ENCODE measurements around the gene BTC. TPM values are rescaled to one million over a fixed set of nuclear protein-coding genes. Genes with fewer than 3 reads are reported as not detected.
"Not testable (repeated sequence)": the region's sequence is repeated elsewhere in the genome, so short reads cannot be mapped to it uniquely, and the experiment has no call there.

The BTC gene
- total and polyA plus RNA-seq, 8 donors: 4.4 to 7.5 (median 5.9) TPM

- Histone ChIP-seq H3K36me3 (no peaks in the 10 kb centered on the region), H3K4me1 (no peaks in the 10 kb centered on the region), H3K4me3 (no peak overlapping the region), H3K27me3 (no peaks in the 10 kb centered on the region), H3K9me3 (peaks cover 0 to 6% of the 10 kb centered on the region in 2 donors), H3K27ac (no peak overlapping the region)
- ATAC-seq (no peak), DNase-seq (no peak)
- intact Hi-C loops (cut with DNase I): no loop called here
- TF ChIP-seq CTCF (IDR thresholded peaks at IDR 0.05): no peak
Measured at GRCh38 chr4:74714611-74715130, 79.7 kb downstream of the BTC start.

- H3K9me3 ChIP-seq; H3K27ac ChIP-seq; H3K27me3 ChIP-seq; intact Hi-C loops (cut with DNase I); ATAC-seq; H3K4me1 ChIP-seq; H3K36me3 ChIP-seq; H3K4me3 ChIP-seq; DNase-seq: not testable (repeated sequence)
Measured at GRCh38 chr4:74708135-74708534, 86.2 kb downstream of the BTC start.

Other genes starting within 250 kb of the BTC start
- 100 to 1,000 TPM in 1 of 2 donors, 10 to 100 TPM in 1; 60.2 to 140 TPM for gene PARM1, start 138.6 kb upstream of the BTC start, total RNA-seq
- gene PARM1, start 138.6 kb upstream of the BTC start, polyA plus RNA-seq (ENCODE audit: insufficient read length in 6 of 6): 10 to 100 TPM; 29.4 to 61.6 (median 48.1) TPM

Measured in left lung (tissue), 10 donors.